GM04503 (cell line): ENCODE results near the gene CMPK2.

Source experiments
- DNase-seq: peaks from one replicate; pipeline ENCODE4 v3.0.0-alpha.2; 2012; ENCODE audit warnings: low read depth

The CMPK2 gene

GRCh38 chr2:6838673-6839319, 26.9 kb downstream of the CMPK2 start:
- no peak for DNase-seq

GRCh38 chr2:6835467-6835866, 30.2 kb downstream of the CMPK2 start:
- DNase-seq: no peak

- DNase-seq: no peak
These were observed 31.5 kb downstream of the CMPK2 start for GRCh38 chr2:6834163-6834562.

GRCh38 chr2:6833300-6833604, 32.5 kb downstream of the CMPK2 start:
- DNase-seq: no peak

GRCh38 chr2:6832596-6833299, 33.0 kb downstream of the CMPK2 start:
- no peak for DNase-seq

- no peak for DNase-seq
These were observed 34.5 kb downstream of the CMPK2 start for GRCh38 chr2:6831229-6831628.

- DNase-seq: no peak
These were observed 37.5 kb downstream of the CMPK2 start for GRCh38 chr2:6828299-6828584.

- DNase-seq: no peak
These were observed 38.0 kb downstream of the CMPK2 start for GRCh38 chr2:6827566-6828298.

GRCh38 chr2:6826081-6826913, 39.4 kb downstream of the CMPK2 start:
- DNase-seq: peak; percentile 1

- no peak for DNase-seq
These were observed 40.7 kb downstream of the CMPK2 start for GRCh38 chr2:6824962-6825361.

GRCh38 chr2:6823111-6823510, 42.6 kb downstream of the CMPK2 start:
- DNase-seq: peak; percentile 0

- no peak for DNase-seq
These were observed 43.3 kb downstream of the CMPK2 start for GRCh38 chr2:6822406-6822805.

- no peak for DNase-seq
These were observed 44.7 kb downstream of the CMPK2 start for GRCh38 chr2:6820903-6821584.

GRCh38 chr2:6820236-6820635, 45.5 kb downstream of the CMPK2 start:
- DNase-seq: no peak

- no peak for DNase-seq
These were observed 46.0 kb downstream of the CMPK2 start for GRCh38 chr2:6819668-6820067.

GRCh38 chr2:6818012-6818411, 47.7 kb downstream of the CMPK2 start:
- no peak for DNase-seq

GRCh38 chr2:6814869-6815268, 50.8 kb downstream of the CMPK2 start:
- DNase-seq: no peak

- DNase-seq: no peak
These were observed 51.4 kb downstream of the CMPK2 start for GRCh38 chr2:6814312-6814711.

- no peak for DNase-seq
These were observed 52.1 kb downstream of the CMPK2 start for GRCh38 chr2:6813573-6813972.

- DNase-seq: no peak
These were observed 52.7 kb downstream of the CMPK2 start for GRCh38 chr2:6812857-6813530.

GRCh38 chr2:6810961-6811360, 54.7 kb downstream of the CMPK2 start:
- no peak for DNase-seq

- no peak for DNase-seq
These were observed 57.3 kb downstream of the CMPK2 start for GRCh38 chr2:6808426-6808825.
